ENCODE results near the gene CCDC92B.

DNA sequence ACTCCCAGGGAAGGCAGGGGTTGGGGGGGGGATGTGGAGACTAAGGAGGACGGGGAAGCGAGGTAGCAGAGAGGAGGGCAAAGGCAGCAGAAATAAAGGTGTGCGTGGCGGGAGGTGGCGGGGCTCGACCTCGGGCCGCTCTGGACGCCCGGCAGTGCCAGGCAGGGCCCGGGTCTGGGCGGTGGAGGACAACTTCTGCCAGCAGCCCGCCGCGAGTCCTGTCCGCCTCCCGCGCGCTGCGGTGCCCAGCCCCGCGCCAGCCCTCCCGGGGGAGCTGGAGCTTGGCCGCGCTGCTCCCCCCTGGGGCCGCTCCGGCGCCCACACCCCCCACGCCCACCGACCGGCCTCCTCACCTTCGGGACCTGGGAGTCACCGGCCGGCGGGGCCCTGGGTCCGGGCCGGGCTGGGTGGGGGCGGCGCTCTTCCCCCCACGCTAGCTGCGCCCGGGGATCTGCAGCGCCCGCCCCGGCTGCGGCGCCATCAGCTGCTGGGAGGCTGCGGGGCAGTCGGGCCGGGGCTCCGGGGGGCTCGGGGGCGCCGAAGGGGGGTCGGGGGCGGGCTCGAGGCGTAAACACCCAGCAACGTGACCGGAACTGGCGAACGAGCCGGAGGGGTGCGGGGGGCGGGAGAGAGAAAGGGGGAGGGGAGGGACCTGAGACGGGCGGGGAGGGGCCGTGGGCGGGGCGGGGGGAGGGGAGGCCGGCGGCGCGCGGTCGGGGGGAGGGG is at the start of gene CCDC92B:
- TF ChIP-seq POLR2A (IDR thresholded peaks at IDR 0.05; ENCODE audit: low read length) (no peak), GATA1 (IDR thresholded peaks at IDR 0.05; ENCODE audit: low read depth, low read length) (no peak)

All from erythroblast (primary cell).